GM12872 (cell line): ENCODE results near the gene FER1L5.
A peak's percentile ranks its signal among the peaks of the same experiment; 100 is the strongest.

Experiments
- CTCF ChIP-seq: IDR thresholded peaks from 3 replicates; pipeline ENCODE4 v1.5.1; 2011; ENCODE audit warnings: low read depth, mild to moderate bottlenecking, low read length, moderate library complexity; ENCODE audit not compliant: insufficient read depth

Gene FER1L5

DNA sequence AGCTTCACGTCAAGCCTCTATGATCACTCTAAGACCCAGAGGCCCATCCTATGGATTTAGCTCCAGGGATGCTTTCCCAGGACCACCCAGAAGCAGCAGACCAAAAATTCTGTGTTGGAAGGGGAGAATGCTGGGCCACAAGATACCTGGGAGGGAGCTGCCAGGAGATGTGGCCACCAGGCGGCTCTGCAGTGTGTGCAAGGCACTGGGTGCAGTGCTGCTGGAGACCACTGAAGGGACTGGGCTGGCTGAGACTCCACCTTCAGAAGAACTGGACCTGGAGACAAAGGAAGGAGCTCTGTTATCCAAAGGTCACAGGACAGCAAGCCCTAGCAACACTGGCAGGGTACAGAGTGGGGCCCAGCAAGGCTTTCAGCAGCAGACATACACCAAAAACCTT lies 38.5 kb upstream of the FER1L5 start:
- TF ChIP-seq CTCF = peak; percentile 54

GRCh38 chr2:96608469-96609455 lies 33.8 kb upstream of the FER1L5 start:
- no peak for TF ChIP-seq CTCF

DNA sequence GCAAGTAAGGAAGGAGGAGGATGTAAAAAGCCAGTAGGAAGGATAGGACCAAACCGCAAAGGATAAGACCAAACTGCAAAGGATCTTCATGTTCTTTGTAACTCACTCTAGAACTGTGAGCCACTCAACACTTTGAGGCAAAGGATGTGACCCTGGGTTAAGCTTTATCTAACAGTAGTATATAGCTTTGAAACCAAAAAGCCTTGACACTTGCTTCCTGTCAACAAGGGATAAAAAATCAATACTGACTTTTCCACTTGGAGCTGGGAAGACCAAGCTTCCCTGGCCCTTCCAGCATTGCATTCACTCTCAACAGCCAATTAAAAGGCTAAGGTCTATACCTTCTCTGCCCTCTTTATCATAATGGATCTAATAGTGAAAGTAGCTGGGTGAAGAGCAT lies 26.4 kb upstream of the FER1L5 start:
- TF ChIP-seq CTCF = no peak

DNA sequence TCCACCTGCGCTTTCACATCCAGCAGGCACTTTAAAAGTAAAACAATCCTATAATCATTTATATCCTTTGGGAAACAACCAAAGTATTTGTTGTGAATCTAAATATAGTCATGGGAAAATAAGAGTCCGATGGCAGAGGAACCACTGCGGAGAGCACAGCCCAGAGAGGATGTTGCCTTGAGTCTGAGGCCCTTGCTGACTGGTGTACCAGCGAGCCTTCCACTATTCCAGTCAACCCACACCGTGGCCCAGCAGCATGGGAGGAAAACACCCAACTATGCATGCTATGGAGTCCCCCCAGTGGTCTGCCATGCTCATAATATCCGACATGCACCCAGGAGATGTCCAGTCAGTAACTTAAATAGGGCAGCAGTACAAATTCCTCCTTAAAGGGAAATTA lies 26.0 kb upstream of the FER1L5 start:
- TF ChIP-seq CTCF = no peak

DNA sequence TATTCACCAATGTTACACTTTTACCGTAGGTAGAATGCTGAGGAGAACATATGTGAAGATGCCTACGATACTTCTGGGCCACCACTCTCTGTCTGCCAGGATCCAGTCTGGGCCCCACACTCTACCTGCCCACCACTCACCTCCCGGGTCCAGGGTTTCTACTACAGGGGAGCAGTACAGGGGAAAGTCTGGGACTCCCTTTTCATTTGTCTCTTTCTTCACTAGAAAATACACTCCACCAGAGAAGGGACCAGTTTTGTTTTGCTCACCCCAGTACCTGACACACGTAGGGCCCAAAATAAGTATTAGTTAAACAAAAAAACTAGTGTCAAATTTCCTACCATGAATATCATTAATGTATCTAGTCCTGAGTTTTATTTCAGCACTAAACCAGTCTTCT lies 25.6 kb upstream of the FER1L5 start:
- no peak for TF ChIP-seq CTCF

DNA sequence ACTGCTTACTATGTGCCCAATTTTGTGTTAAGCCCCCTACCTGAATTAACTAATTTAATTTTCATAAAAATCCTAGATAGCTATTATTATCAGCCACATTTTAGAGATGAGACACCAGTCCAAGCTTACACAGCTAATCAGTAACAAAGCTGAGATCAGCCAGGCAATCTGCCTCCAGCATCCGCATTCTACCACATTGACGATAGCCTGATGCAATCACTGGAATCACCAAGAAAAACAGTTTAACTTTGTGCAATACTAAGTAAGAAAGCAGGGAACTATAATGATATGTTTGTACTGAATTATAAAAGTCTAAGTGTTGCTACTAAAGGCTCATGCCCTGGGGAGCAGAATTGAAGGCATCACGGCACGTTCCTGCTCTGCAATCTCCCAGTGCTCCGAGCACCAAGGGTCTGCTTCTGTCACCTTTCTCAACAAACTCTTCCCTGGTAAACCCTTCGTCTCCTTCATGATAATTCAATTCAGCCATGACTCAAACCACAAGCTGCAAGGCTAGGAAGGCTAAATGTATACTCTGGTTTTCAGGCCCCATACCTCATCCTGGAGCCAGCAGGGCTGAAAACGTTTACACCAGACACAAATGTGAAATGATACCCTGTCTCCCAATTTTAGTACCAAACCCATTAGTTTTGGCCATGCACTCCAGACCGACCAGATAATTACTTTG lies 23.8 kb upstream of the FER1L5 start:
- no peak for TF ChIP-seq CTCF

DNA sequence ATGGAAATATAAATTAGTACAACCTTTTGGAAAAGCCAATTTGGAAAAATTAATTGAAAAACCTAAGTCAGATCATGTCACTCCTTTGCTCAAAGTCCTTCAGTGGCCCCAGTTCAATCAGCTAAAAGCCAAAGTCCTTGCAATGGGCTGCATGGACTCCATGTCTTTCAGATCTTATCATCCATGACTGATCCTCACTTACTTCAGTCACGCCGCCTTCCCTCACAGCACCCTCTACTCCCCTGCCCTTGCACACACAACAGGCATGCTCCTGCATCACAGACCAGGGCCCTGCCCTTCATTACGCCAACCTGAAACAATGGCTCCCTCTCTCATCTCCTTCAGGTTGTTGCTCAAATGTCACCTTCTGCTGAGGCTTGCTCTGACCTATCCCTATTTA lies 20.0 kb upstream of the FER1L5 start:
- no peak for TF ChIP-seq CTCF
